Activated CD4-positive, alpha-beta T cell treated with anti-CD3 and anti-CD28 coated beads, Interleukin-2, amount 10 ng/mL, durations not matched to agents 24 days and 14 days (primary cell): ENCODE measurements around the gene MGAT4B. TPM values are rescaled to one million over a fixed set of nuclear protein-coding genes. Genes with fewer than 3 reads are reported as not detected.
"Not testable (repeated sequence)": the region's sequence is repeated elsewhere in the genome, so short reads cannot be mapped to it uniquely, and the experiment has no call there.

Source experiments
- DNase-seq: peaks from one replicate; pipeline ENCODE4 v3.0.0; 2022
- H3K27ac Mint-ChIP-seq: one replicate; pipeline ENCODE4 v1.8.0; 2022; ENCODE audit warnings: mild to moderate bottlenecking, mixed read lengths
- H3K27me3 Mint-ChIP-seq: one replicate; pipeline ENCODE4 v1.8.0; 2022; ENCODE audit warnings: mixed read lengths
- H3K36me3 Mint-ChIP-seq: one replicate; pipeline ENCODE4 v1.8.0; 2022; ENCODE audit warnings: low read depth, mild to moderate bottlenecking, mixed read lengths
- H3K4me1 Mint-ChIP-seq: one replicate; pipeline ENCODE4 v1.8.0; 2021; ENCODE audit warnings: mixed read lengths
- H3K4me3 Mint-ChIP-seq: one replicate; pipeline ENCODE4 v1.8.0; 2022; ENCODE audit warnings: mild to moderate bottlenecking, moderate library complexity, mixed read lengths
- H3K9me3 Mint-ChIP-seq: one replicate; pipeline ENCODE4 v1.8.0; 2021; ENCODE audit warnings: mixed read lengths
- intact Hi-C: fragments of 100-400 bp; cut with micrococcal nuclease; formaldehyde crosslinking; loops from one replicate; pipeline ENCODE4 v1.15.1; 2023
- total RNA-seq: library from RNA; stranded (reverse); gene quantifications from 2 replicates; pipeline ENCODE4 v1.2.3, GENCODE V29; 2022

MGAT4B gene
- total RNA-seq, 1 donor from 2014 or later: 126 TPM

DNA sequence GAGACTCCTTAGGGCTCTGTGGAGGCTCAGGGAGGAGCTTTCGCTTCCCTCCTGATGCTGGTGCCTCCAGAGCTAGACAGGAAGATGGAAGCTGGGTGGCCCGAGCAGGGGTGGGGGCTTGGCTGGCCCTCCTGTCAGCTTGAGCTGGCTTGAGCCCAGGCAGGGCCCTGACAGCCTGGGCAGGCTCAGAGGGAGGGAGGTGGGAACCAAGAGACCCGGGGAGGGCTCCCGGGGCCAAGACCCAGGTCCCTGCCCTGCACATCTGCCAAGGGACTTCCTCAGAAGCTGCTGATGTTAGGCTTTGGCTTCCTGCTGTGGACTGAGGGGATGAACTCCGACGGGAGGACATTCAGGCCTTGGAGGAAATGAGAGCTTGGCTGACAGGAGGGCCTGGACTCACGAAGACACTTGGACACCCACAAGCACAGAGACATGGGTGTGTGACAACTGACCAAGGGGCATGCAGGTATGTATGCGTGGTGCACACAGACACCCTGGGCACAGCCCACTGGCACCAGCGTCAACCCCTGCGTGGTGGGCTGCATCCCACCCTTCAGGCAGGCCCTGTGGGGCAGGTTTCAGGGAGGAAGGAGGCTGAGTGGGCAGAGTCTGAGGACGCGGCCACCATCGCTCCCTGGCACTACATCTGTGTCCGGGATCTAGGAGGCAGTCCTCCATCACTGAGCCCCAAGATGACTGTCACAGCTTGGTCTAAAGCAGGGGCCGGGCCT, 14.6 kb downstream of the MGAT4B start:
- no peaks in the 10 kb centered on the region for H3K27me3 Mint-ChIP-seq
- no peak overlapping the region for H3K27ac Mint-ChIP-seq
- H3K4me3 Mint-ChIP-seq: no peak overlapping the region
- no peak for DNase-seq
- H3K9me3 Mint-ChIP-seq: no peaks in the 10 kb centered on the region
- intact Hi-C loops: no loop called here
- H3K4me1 Mint-ChIP-seq: peaks cover 13% of the 10 kb centered on the region
- peaks cover 5% of the 10 kb centered on the region for H3K36me3 Mint-ChIP-seq

DNA sequence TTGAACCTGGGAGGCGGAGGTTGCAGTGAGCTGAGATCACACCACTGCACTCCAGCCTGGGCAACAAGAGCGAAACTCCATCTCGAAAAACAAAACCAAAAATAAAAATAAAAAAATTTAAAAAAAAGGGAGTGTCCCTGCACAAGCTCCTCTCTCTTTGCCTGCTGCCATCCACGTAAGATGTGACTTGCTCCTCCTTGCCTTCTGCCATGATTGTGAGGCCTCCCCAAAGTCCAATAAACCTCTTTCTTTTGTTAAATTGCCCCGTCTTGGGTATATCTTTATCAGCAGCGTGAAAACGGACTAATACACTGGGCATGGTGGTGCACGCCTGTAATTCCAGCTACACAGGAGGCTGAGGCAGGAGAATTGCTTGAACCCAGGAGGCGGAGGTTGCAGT, 17.4 kb downstream of the MGAT4B start:
- H3K27me3 Mint-ChIP-seq, H3K27ac Mint-ChIP-seq, H3K4me1 Mint-ChIP-seq, DNase-seq, H3K36me3 Mint-ChIP-seq, intact Hi-C loops, H3K9me3 Mint-ChIP-seq, H3K4me3 Mint-ChIP-seq: not testable (repeated sequence)

GRCh38 chr5:179788193-179788854, 18.3 kb downstream of the MGAT4B start:
- intact Hi-C loops: no loop called here

GRCh38 chr5:179786861-179787260, 19.8 kb downstream of the MGAT4B start:
- Mint-ChIP-seq H3K36me3 (no peaks in the 10 kb centered on the region), H3K4me3 (no peak overlapping the region), H3K9me3 (no peaks in the 10 kb centered on the region), H3K27ac (no peak overlapping the region), H3K4me1 (no peaks in the 10 kb centered on the region), H3K27me3 (no peaks in the 10 kb centered on the region)
- intact Hi-C loops: no loop called here
- DNase-seq: no peak

More at GRCh38 chr5:179788193-179788854, 18.3 kb downstream of the MGAT4B start:
- DNase-seq: no peak
- peaks cover 1% of the 10 kb centered on the region for H3K4me1 Mint-ChIP-seq
- H3K36me3 Mint-ChIP-seq: no peaks in the 10 kb centered on the region
- no peaks in the 10 kb centered on the region for H3K27me3 Mint-ChIP-seq
- no peak overlapping the region for H3K27ac Mint-ChIP-seq
- no peaks in the 10 kb centered on the region for H3K9me3 Mint-ChIP-seq
- no peak overlapping the region for H3K4me3 Mint-ChIP-seq

DNA sequence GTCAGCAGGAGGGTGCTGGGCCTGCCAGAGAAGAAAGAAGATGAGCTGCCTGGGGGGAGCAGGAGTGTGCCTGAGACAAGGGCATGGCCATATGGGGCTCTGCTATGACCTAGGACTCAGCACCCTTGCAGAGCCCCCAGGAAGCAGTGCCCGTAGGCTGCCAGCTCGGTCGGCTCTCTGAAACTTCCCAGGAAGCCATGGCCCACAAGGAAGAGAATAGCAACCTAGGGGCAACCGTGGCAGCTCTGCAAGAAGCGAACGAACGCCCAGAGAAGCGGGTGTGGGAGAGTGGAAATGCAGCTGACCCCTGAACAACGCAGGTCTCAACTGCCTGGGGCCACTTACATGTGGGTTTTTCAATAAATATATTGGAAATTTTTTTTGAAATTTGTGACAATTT, 23.5 kb downstream of the MGAT4B start:
- Mint-ChIP-seq H3K36me3 (peaks cover 5% of the 10 kb centered on the region), H3K4me1 (no peaks in the 10 kb centered on the region), H3K27ac (no peak overlapping the region), H3K4me3 (no peak overlapping the region), H3K27me3 (no peaks in the 10 kb centered on the region), H3K9me3 (no peaks in the 10 kb centered on the region)
- DNase-seq: no peak
- intact Hi-C loops: no loop called here

DNA sequence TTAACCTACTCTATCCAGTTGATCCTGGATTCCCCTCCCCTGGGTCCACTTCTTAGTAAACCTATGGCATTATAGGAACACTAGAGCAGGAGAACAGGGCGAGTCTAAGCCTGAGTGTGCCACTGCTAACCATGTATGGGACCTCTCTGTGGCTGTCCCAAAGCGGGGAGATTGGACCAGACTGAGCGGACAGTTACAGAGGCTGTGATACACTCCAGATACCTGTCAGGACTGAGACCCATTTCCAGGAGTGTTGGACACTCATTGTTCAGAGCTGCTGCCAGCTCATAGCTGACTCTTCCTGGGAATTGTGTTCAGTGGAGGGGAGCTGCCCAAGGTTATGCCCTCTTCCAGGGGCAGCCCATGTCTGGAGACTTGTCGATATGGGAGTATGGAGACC, 24.8 kb downstream of the MGAT4B start:
- H3K4me1 Mint-ChIP-seq: no peaks in the 10 kb centered on the region
- H3K36me3 Mint-ChIP-seq: peaks cover 5% of the 10 kb centered on the region
- no peak for DNase-seq
- intact Hi-C loops: no loop called here
- H3K27ac Mint-ChIP-seq: no peak overlapping the region
- no peaks in the 10 kb centered on the region for H3K27me3 Mint-ChIP-seq
- no peak overlapping the region for H3K4me3 Mint-ChIP-seq
- no peaks in the 10 kb centered on the region for H3K9me3 Mint-ChIP-seq

DNA sequence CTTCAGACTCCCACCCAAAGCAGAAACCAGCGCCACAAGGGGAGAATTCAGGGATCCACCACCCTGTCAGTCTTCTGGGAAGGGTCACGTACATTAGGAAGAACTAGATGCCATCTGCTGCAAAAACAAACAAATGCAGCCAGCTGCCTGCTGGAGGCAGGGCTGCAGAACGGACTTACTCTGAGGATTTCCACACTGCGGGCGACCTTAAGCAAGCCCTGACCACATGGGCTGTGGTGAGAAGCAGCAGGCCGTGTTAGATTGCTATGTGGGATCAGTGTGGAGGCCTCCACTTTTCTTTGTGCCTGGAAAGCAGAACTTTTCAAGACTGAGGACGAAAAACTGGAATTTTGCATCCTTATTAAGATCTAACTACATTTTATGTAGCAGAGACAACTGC, 26.3 kb downstream of the MGAT4B start:
- no peaks in the 10 kb centered on the region for H3K4me1 Mint-ChIP-seq
- DNase-seq: no peak
- H3K4me3 Mint-ChIP-seq: no peak overlapping the region
- intact Hi-C loops: no loop called here
- H3K27ac Mint-ChIP-seq: no peak overlapping the region
- H3K27me3 Mint-ChIP-seq: no peaks in the 10 kb centered on the region
- peaks cover 12% of the 10 kb centered on the region for H3K36me3 Mint-ChIP-seq
- H3K9me3 Mint-ChIP-seq: no peaks in the 10 kb centered on the region

GRCh38 chr5:179779826-179780225, 26.8 kb downstream of the MGAT4B start:
- H3K4me3 Mint-ChIP-seq: no peak overlapping the region
- DNase-seq: no peak
- no peak overlapping the region for H3K27ac Mint-ChIP-seq
- intact Hi-C loops: no loop called here
- peaks cover 12% of the 10 kb centered on the region for H3K36me3 Mint-ChIP-seq
- H3K9me3 Mint-ChIP-seq: no peaks in the 10 kb centered on the region
- no peaks in the 10 kb centered on the region for H3K27me3 Mint-ChIP-seq
- no peaks in the 10 kb centered on the region for H3K4me1 Mint-ChIP-seq

- no peaks in the 10 kb centered on the region for H3K4me1 Mint-ChIP-seq
- no peaks in the 10 kb centered on the region for H3K9me3 Mint-ChIP-seq
- peaks cover 14% of the 10 kb centered on the region for H3K36me3 Mint-ChIP-seq
- H3K27me3 Mint-ChIP-seq: no peaks in the 10 kb centered on the region
- H3K27ac Mint-ChIP-seq: no peak overlapping the region
- intact Hi-C loops: no loop called here
- no peak overlapping the region for H3K4me3 Mint-ChIP-seq
- no peak for DNase-seq
These were observed 28.1 kb downstream of the MGAT4B start for GRCh38 chr5:179778591-179778990.

DNA sequence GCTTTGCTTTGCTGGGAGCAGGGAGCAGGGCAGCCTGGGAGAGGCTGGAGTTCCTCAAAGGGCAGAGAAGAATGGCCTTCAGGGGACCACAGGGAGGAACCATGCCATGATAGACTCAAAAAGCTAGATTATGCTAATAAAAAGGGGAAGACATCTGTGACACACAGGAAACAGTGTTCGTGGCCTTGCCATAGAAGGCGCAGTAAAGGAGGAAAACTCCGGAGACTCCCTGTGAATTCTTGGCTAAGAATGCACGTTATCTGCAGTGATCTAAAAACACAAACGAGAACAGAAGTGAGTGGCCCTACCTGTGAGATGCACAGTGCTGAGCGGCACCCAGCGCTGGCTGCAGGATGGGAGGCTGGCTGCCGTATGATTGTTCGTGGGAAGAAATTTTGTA, 28.8 kb downstream of the MGAT4B start:
- no peaks in the 10 kb centered on the region for H3K4me1 Mint-ChIP-seq
- intact Hi-C loops: no loop called here
- no peak overlapping the region for H3K27ac Mint-ChIP-seq
- no peaks in the 10 kb centered on the region for H3K9me3 Mint-ChIP-seq
- H3K36me3 Mint-ChIP-seq: peaks cover 21% of the 10 kb centered on the region
- DNase-seq: no peak
- H3K4me3 Mint-ChIP-seq: no peak overlapping the region
- H3K27me3 Mint-ChIP-seq: no peaks in the 10 kb centered on the region

- Mint-ChIP-seq H3K27me3 (no peaks in the 10 kb centered on the region), H3K27ac (no peak overlapping the region), H3K4me3 (no peak overlapping the region), H3K4me1 (no peaks in the 10 kb centered on the region), H3K36me3 (peaks cover 26% of the 10 kb centered on the region), H3K9me3 (no peaks in the 10 kb centered on the region)
- DNase-seq: no peak
- intact Hi-C loops: no loop called here
These were observed 29.2 kb downstream of the MGAT4B start for GRCh38 chr5:179777456-179777855.

DNA sequence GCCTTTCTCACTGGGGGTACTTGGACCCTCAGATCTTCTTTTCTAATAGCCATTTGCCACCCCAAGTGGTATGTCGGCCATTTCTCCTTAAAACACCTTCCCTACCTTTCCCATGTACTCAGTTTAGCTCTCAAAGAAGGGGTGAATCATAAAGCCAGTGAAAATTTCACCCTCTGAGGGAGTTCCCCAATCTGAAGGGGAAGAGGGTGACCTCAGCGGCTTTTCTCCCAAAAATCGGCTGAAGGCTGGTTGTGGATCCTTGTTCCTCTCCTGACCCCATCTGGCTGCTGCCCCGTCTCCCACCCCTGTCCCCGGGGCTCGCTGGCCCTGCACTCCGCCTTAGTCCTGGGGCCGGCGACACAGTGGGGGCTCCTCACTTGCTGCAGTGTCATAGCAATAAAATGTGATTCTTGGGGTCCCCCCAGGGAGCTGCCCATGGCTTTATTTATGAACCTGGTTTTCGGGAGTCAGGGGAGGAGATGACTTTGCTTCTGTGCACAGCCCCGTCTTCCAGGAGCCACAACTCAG, 30.2 kb downstream of the MGAT4B start:
- Mint-ChIP-seq H3K27ac (no peak overlapping the region), H3K4me3 (no peak overlapping the region), H3K36me3 (peaks cover 32% of the 10 kb centered on the region), H3K4me1 (no peaks in the 10 kb centered on the region), H3K27me3 (no peaks in the 10 kb centered on the region), H3K9me3 (no peaks in the 10 kb centered on the region)
- DNase-seq: no peak
- intact Hi-C loops: no loop called here

DNA sequence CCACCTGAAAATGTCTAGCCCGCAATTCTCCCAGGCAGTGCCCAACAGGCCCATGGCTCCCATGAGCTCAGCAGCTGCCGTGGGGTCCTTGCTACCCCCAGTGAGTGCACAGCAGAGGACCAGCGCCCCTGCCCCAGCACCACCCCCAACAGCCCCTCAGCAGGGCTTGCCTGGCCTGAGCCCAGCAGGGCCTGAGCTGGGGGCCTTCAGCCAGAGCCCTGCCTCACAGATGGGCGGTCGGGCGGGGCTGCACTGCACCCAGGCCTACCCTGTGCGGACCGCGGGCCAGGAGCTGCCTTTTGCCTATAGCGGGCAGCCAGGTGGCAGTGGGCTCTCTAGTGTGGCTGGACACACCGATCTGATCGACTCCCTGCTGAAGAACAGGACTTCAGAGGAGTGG, 32.2 kb downstream of the MGAT4B start:
- H3K9me3 Mint-ChIP-seq: no peaks in the 10 kb centered on the region
- H3K4me1 Mint-ChIP-seq: no peaks in the 10 kb centered on the region
- DNase-seq: no peak
- no peak overlapping the region for H3K4me3 Mint-ChIP-seq
- no peak overlapping the region for H3K27ac Mint-ChIP-seq
- intact Hi-C loops: no loop called here
- H3K27me3 Mint-ChIP-seq: no peaks in the 10 kb centered on the region
- peaks cover 44% of the 10 kb centered on the region for H3K36me3 Mint-ChIP-seq

- Mint-ChIP-seq H3K4me3 (no peak overlapping the region), H3K9me3 (no peaks in the 10 kb centered on the region), H3K36me3 (peaks cover 44% of the 10 kb centered on the region), H3K4me1 (no peaks in the 10 kb centered on the region), H3K27me3 (no peaks in the 10 kb centered on the region), H3K27ac (no peak overlapping the region)
- intact Hi-C loops: no loop called here
- DNase-seq: no peak
These were observed 33.0 kb downstream of the MGAT4B start for GRCh38 chr5:179773686-179774040.
